ENCODE measurements around the gene MEIKIN. TPM values are rescaled to one million over a fixed set of nuclear protein-coding genes. Genes with fewer than 3 reads are reported as not detected.
"Not testable (repeated sequence)": the region's sequence is repeated elsewhere in the genome, so short reads cannot be mapped to it uniquely, and the experiment has no call there.

The MEIKIN gene
- total RNA-seq, 2 donors from 2014 or later: 5.6 TPM; not detected in 1

- TF ChIP-seq POLR2A (IDR thresholded peaks at IDR 0.05): no peak
- TF ChIP-seq POLR2AphosphoS5 (IDR thresholded peaks at IDR 0.05): no peak
- TF ChIP-seq CTCF (IDR thresholded peaks at IDR 0.05): no peak
- Histone ChIP-seq H3K36me3 (no peaks in the 10 kb centered on the region), H3K4me1 (replicated peaks) (no peaks in the 10 kb centered on the region), H3K4me3 (no peak overlapping the region), H3K27me3 (replicated peaks; ENCODE audit: insufficient read depth) (no peaks in the 10 kb centered on the region), H3K27ac (no peak overlapping the region), H3K9me3 (no peaks in the 10 kb centered on the region)
- intact Hi-C loops (cut with DNase I): no loop called here
- DNase-seq (ENCODE audit: low spot score): no peak
These were observed 91.3 kb downstream of the MEIKIN start for GRCh38 chr5:131854134-131854533.

- no peaks in the 10 kb centered on the region for H3K4me1 ChIP-seq (replicated peaks)
- 72% methylated on average over 2 of the region's 2 CpGs for WGBS
- no peaks in the 10 kb centered on the region for H3K27me3 ChIP-seq (replicated peaks; ENCODE audit: insufficient read depth)
- H3K4me3 ChIP-seq: no peak overlapping the region
- TF ChIP-seq CTCF (IDR thresholded peaks at IDR 0.05) (no peak), POLR2A (IDR thresholded peaks at IDR 0.05) (no peak), POLR2AphosphoS5 (IDR thresholded peaks at IDR 0.05) (no peak)
- H3K27ac ChIP-seq: no peak overlapping the region
- no peaks in the 10 kb centered on the region for H3K9me3 ChIP-seq
- no peak for DNase-seq (ENCODE audit: low spot score)
- H3K36me3 ChIP-seq: no peaks in the 10 kb centered on the region
- intact Hi-C loops (cut with DNase I): no loop called here
These were observed 96.8 kb downstream of the MEIKIN start for GRCh38 chr5:131848662-131849061.

GRCh38 chr5:131846536-131846935 lies 98.9 kb downstream of the MEIKIN start:
- Histone ChIP-seq H3K27ac (no peak overlapping the region), H3K9me3 (no peaks in the 10 kb centered on the region), H3K36me3 (no peaks in the 10 kb centered on the region), H3K4me1 (replicated peaks) (no peaks in the 10 kb centered on the region), H3K27me3 (replicated peaks; ENCODE audit: insufficient read depth) (no peaks in the 10 kb centered on the region), H3K4me3 (no peak overlapping the region)
- 67% methylated on average over 1 of the region's 1 CpG for WGBS
- no peak for TF ChIP-seq POLR2A (IDR thresholded peaks at IDR 0.05)
- TF ChIP-seq POLR2AphosphoS5 (IDR thresholded peaks at IDR 0.05): no peak
- no peak for TF ChIP-seq CTCF (IDR thresholded peaks at IDR 0.05)
- intact Hi-C loops (cut with DNase I): no loop called here
- DNase-seq (ENCODE audit: low spot score): no peak

GRCh38 chr5:131845828-131846227 lies 99.6 kb downstream of the MEIKIN start:
- no peak overlapping the region for H3K4me3 ChIP-seq
- H3K27me3 ChIP-seq (replicated peaks; ENCODE audit: insufficient read depth): no peaks in the 10 kb centered on the region
- DNase-seq (ENCODE audit: low spot score): no peak
- intact Hi-C loops (cut with DNase I): no loop called here
- TF ChIP-seq CTCF (IDR thresholded peaks at IDR 0.05) (no peak), POLR2A (IDR thresholded peaks at IDR 0.05) (no peak), POLR2AphosphoS5 (IDR thresholded peaks at IDR 0.05) (no peak)
- H3K4me1 ChIP-seq (replicated peaks): no peaks in the 10 kb centered on the region
- no peak overlapping the region for H3K27ac ChIP-seq
- no peaks in the 10 kb centered on the region for H3K9me3 ChIP-seq
- no peaks in the 10 kb centered on the region for H3K36me3 ChIP-seq

- H3K27ac ChIP-seq; H3K4me1 ChIP-seq (replicated peaks); DNase-seq (ENCODE audit: low spot score); H3K9me3 ChIP-seq; intact Hi-C loops (cut with DNase I); H3K4me3 ChIP-seq; H3K36me3 ChIP-seq; H3K27me3 ChIP-seq (replicated peaks; ENCODE audit: insufficient read depth): not testable (repeated sequence)
- WGBS: 100% methylated on average over 1 of the region's 1 CpG
These were observed 102.5 kb downstream of the MEIKIN start for GRCh38 chr5:131842971-131843370.

- H3K27me3 ChIP-seq (replicated peaks; ENCODE audit: insufficient read depth); H3K36me3 ChIP-seq; H3K9me3 ChIP-seq; H3K4me3 ChIP-seq; H3K4me1 ChIP-seq (replicated peaks); H3K27ac ChIP-seq; DNase-seq (ENCODE audit: low spot score); intact Hi-C loops (cut with DNase I): not testable (repeated sequence)
- 96% methylated on average over 2 of the region's 2 CpGs for WGBS
These were observed 112.8 kb downstream of the MEIKIN start for GRCh38 chr5:131832702-131833101.
